ENCODE measurements around the gene BCKDK.

- TF ChIP-seq CTCF (IDR thresholded peaks at IDR 0.05) (no peak), POLR2A (IDR thresholded peaks at IDR 0.05) (no peak)
Measured at GRCh38 chr16:31079342-31079944, 28.7 kb upstream of the BCKDK start.

Data from esophagus squamous epithelium (tissue), 4 donors.